ENCODE data around the gene TBC1D23. TPM values are rescaled to one million over a fixed set of nuclear protein-coding genes. Genes with fewer than 3 reads are reported as not detected.
A peak's percentile ranks its signal among the peaks of the same experiment; 100 is the strongest.

The TBC1D23 gene
- total and polyA plus RNA-seq, 2 of the 13 experiments (the other 11 are each of a cell fraction or from before 2014, with no cell fraction given): 28.7 to 35.4 TPM

- Histone ChIP-seq H3K36me3 (replicated peaks in 1 of 2; ENCODE audit: control insufficient read depth in 1 of 2, insufficient read depth in 2 of 2, low read length in 2 of 2) (no peaks in the 10 kb centered on the region), H2AFZ (ENCODE audit: low read length) (peak within 1 kb of the TSS; percentile 96), H4K20me1 (ENCODE audit: insufficient read depth, low read length) (no peaks in the 10 kb centered on the region), H3K4me1 (ENCODE audit: insufficient read depth, low read length) (peaks cover 50% of the 10 kb centered on the region), H3K4me3 (replicated peaks in 1 of 3; ENCODE audit: insufficient read depth in 1 of 3, low read depth in 2 of 3, low read length in 3 of 3) (peak within 1 kb of the TSS; percentile 70 to 82 (median 78)), H3K9ac (ENCODE audit: insufficient read depth, low read depth, low read length) (peak within 1 kb of the TSS; percentile 84), H3K4me2 (ENCODE audit: low read depth, low read length) (peak within 1 kb of the TSS; percentile 97), H3K9me3 (ENCODE audit: low read length) (no peaks in the 10 kb centered on the region), H3K27me3 (ENCODE audit: control insufficient read depth in 1 of 2, insufficient read depth in 2 of 2, low read length in 2 of 2) (no peaks in the 10 kb centered on the region), H3K27ac (ENCODE audit: extremely low read length, insufficient read depth, low read length) (peak within 1 kb of the TSS; percentile 79), H3K79me2 (ENCODE audit: insufficient read depth, low read length) (no peaks in the 10 kb centered on the region)
- intact Hi-C loops (cut with micrococcal nuclease; ENCODE audit: unreplicated experiment): loop anchor here (1.0 to 2.0 kb wide), 2 partner anchors 24 to 66 kb away; partner anchors contain the start of genes LNP1 and TOMM70
- DNase-seq (ENCODE audit: low spot score) (peak; percentile 85), ATAC-seq (peak; percentile 95), FAIRE-seq (peak; percentile 84)
- POLR2A ChIA-PET: interaction anchor here (0.5 to 4.6 kb wide), 11 partner anchors 9 to 90 kb away, joined by 3 to 29 read pairs (median 4); partner anchors contain the start of genes LNP1, TBC1D23 and TOMM70
- CTCF ChIA-PET (ENCODE audit: low intra/inter-chr PET ratio, low total read pairs): no interaction called here
- in situ Hi-C loops (cut with HindIII; ENCODE audit: extremely low pct_ligation_motif_present, low pct_unique_long_range_greater_than_20kb): no loop called here
- 3% methylated on average over 13 of the region's 77 CpGs for WGBS (ENCODE audit: low lambda C conversion rate)
- no TSS peak for BruUV-seq (replicated peaks)
- peak; percentile 83 for TF ChIP-seq ZMYM4 (CRISPR knock-in tag; IDR thresholded peaks at IDR 0.05)
- TF ChIP-seq NR2F6 (IDR thresholded peaks at IDR 0.05): peak; percentile 42; the same call in 1 of the 2 replicates
- TF ChIP-seq NR2F6 (CRISPR knock-in tag; IDR thresholded peaks at IDR 0.05): peak; percentile 60; the same call in 1 of the 2 replicates
- no peak for TF ChIP-seq ZNF468 (CRISPR knock-in tag; IDR thresholded peaks at IDR 0.05)
- no peak for TF ChIP-seq NCOA1 (CRISPR knock-in tag; IDR thresholded peaks at IDR 0.05)
- no peak for TF ChIP-seq TBX3 (IDR thresholded peaks at IDR 0.05; ENCODE audit: borderline replicate concordance)
- peak; percentile 37; the same call in 1 of the 2 replicates for TF ChIP-seq ZNF580 (CRISPR knock-in tag; IDR thresholded peaks at IDR 0.05; ENCODE audit: borderline replicate concordance, low read depth)
- TF ChIP-seq ZNF749 (CRISPR knock-in tag; IDR thresholded peaks at IDR 0.05; ENCODE audit: borderline replicate concordance): no peak
- peak; percentile 49 for TF ChIP-seq SPEN (CRISPR knock-in tag; IDR thresholded peaks at IDR 0.05; ENCODE audit: low read depth)
- TF ChIP-seq ZNF543 (CRISPR knock-in tag; IDR thresholded peaks at IDR 0.05): 0 out of 2 replicates have a peak, but pooled peaks have one; percentile 50
- peak; percentile 80 for TF ChIP-seq TBX2 (CRISPR knock-in tag; IDR thresholded peaks at IDR 0.05; ENCODE audit: borderline replicate concordance)
- TF ChIP-seq THRA (CRISPR knock-in tag; IDR thresholded peaks at IDR 0.05; ENCODE audit: borderline replicate concordance): peak; percentile 34; the same call in 1 of the 2 replicates
- TF ChIP-seq ZNF354B (CRISPR knock-in tag; IDR thresholded peaks at IDR 0.05): no peak
- 0 out of 2 replicates have a peak, but pooled peaks have one; percentile 25 for TF ChIP-seq ZNF747 (CRISPR knock-in tag; IDR thresholded peaks at IDR 0.05; ENCODE audit: borderline replicate concordance)
- 0 out of 2 replicates have a peak, but pooled peaks have one; percentile 13 for TF ChIP-seq ZNF510 (CRISPR knock-in tag; IDR thresholded peaks at IDR 0.05; ENCODE audit: low read depth)
- TF ChIP-seq ZNF503 (CRISPR knock-in tag; IDR thresholded peaks at IDR 0.05): peak; percentile 63; the same call in 1 of the 2 replicates
- no peak for TF ChIP-seq MYNN (CRISPR knock-in tag; IDR thresholded peaks at IDR 0.05; ENCODE audit: low read depth)
- peak; percentile 32; the same call in 1 of the 2 replicates for TF ChIP-seq TMF1 (CRISPR knock-in tag; IDR thresholded peaks at IDR 0.05; ENCODE audit: low read depth)
- TF ChIP-seq EHMT2 (IDR thresholded peaks at IDR 0.05; ENCODE audit: borderline replicate concordance, low read depth, low read length): no peak
- TF ChIP-seq RFXAP (CRISPR knock-in tag; IDR thresholded peaks at IDR 0.05; ENCODE audit: borderline replicate concordance): 0 out of 2 replicates have a peak, but pooled peaks have one; percentile 44
- TF ChIP-seq ZNF781 (CRISPR knock-in tag; IDR thresholded peaks at IDR 0.05; ENCODE audit: borderline replicate concordance, not compliant biosample characterization): peak; percentile 71
Measured at GRCh38 chr3:100334488-100335351, 73.9 kb downstream of the TBC1D23 start, which contains the start of gene NIT2. Gene NIT2 (plus strand): TSS chr3:100334757. CDS start chr3:100334792, 35 bp downstream.

All from HepG2 (cell line).